ENCODE measurements around the gene LFNG.

Gene LFNG

DNA sequence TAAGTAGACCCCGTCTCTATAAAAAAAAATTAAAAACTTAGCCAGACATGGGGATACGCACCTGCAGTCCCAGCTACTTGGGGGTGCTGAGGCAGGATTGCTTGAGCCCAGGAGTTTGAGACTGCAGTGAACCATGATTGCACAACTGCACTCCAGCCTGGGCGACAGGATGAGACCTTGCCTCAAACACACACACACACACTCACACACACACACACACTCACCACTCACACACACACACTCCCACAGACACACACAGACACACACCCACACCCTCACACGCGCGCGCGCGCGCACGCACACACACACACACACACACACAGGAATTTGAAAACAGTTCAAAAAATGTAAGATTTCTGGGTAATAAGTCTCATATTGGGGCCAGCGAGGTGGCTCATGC, 34.7 kb upstream of the LFNG start:
- DNase-seq (ENCODE audit: low spot score): no peak

DNA sequence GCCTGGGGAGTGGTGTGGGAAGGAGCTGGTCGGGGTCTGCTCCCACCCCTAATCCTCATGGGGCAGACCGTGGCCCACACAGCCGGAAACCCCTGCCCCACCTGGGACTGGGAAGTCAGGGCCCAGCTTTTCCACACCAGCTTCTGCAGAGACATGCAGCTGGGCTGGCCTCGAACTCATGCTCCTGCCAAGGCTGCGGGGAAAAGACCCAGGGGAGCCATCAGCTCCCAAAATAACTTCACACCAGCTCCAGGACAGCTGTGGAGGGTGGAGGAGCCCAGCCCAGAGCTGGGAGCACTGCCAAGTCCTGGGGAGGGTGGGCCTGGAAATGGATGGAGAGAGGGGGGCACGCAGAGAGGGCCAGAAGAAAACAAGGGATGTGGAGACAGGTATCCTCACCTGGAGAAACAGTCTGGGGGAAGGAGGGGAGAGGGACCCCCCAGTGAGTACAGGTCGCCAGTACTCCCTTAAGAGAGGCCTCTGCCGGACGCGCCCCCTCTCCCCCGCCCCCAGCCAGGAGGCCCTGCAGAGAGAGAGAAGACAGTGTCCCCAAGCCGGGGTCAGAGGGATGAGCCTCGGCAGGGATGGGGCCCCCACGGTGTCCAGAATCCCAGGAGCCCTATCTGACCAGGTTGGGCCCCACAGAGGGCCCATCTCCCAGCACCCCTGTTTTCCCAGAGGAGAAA, 31.8 kb upstream of the LFNG start:
- DNase-seq (ENCODE audit: low spot score): no peak

DNA sequence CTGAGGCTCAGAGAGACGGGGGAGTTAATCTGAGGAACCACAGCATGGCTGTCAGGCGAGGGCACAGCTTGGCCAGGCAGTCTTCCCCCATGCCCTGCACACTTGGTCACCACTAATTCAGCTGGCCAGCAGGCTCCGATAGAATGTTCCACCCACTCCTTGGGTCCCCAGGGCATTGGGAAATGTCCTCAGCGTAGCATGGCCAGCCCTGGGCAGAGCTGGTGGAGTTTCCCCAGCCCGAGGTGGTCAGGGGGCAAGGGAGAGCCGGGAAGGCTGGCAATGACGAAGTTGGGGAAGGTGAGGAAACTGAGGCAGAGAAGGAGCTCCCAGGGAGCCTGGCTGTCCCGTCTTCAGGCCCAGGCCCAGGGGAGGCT, 31.3 kb upstream of the LFNG start:
- DNase-seq (ENCODE audit: low spot score): no peak

DNA sequence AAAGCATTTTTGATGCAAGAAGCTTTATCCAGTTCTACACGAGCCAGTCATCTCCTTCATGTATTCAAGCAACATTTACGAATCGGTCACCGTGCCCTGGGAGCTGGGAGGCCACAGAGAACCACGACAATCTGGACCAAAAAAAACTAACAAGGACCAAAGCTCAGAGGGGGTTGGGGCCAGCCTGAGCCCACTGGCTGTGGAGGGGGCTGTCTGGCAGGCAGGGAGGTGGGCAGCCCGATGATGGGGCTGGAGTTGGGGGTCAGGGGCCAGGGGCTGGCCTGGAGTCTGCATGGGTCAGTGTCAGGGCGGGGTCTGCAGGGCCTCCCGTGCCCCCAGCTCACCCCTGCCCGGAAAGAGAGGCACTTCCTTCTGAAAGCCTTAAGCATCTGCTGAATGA, 30.9 kb upstream of the LFNG start:
- no peak for DNase-seq (ENCODE audit: low spot score)

DNA sequence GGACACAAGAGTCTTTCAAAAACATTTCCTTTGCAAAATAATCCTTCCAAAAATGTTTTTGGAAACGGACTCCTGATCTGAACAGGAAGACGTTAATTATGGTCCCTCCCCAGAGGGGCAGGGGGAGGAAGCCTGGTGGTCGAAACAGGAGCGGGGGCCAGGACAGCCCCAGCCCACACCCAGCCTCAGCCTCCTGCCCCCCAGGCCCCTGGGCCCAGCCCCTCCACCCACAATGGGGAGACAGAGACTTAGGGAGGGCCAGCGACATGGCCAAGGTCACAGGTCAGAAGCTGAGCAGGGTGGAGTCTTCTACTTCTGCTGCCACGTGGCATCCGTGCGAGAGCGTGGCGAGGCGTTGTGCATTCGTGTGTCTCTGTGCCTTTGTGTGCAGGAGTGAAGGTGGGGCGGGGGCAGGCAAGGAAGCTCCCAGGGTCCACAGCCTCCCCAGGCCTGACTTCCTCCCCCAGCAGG, 29.4 kb upstream of the LFNG start:
- DNase-seq (ENCODE audit: low spot score): no peak

DNA sequence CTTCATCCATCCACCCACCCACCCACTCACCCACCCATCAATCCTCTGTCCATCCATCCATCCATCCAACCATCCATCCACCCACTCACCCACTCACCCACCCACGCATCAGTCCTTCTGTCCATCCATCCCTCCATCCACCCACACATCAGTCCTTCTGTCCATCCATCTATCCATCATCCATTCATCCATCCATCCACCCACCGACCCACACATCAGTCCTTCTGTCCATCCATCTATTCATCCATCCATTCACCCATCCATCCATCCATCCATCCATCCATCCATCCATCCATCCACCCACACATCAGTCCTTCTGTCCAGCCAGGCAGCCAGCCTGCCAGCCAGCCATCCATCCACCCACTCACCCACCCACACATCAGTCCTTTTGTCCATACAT, 27.5 kb upstream of the LFNG start:
- no peak for DNase-seq (ENCODE audit: low spot score)

DNA sequence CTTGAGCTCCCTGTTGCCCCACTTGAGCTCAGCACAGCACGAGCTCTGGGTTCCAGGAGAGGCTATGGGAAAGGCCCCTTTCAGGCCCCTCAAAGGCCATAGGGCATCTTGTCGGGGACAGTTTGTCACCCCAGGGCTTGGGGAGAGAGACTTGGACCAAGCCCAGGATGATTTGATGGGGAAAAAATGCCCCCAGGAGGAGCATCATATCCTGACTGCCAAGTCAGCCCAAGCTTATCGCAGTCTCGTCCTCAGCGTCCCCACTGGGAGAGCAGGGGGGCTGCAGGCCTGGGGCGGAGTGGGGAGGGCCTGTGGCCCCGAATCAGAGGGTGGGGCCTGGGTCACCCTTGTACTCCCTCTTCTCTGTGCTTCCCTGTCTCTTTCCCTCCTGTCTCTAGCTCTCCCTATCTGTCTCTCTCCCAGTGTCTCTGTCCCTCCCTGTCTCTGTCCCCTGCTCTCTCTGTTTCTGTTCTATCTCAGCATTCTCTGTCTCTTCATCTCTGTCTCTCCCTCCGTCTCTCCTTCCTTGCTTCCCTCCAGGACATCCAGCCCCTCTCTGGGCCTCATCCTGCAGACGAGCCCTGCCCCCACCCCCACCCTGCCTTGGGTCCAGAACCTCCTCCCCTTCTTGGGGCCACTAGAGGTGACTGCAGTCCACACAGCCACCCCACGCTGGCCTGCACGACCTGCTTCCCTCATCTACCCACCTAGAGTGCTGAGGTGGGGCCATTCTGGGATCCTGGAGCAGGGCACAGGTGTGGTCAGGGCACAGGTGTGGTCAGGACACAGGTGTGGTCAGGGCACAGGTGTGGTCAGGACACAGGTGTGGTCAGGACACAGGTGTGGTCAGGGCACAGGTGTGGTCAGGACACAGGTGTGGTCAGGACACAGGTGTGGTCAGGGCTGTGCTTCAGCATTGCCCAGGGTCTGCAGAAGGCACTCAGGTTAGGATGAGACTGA, 26.1 kb upstream of the LFNG start:
- no peak for DNase-seq (ENCODE audit: low spot score)

DNA sequence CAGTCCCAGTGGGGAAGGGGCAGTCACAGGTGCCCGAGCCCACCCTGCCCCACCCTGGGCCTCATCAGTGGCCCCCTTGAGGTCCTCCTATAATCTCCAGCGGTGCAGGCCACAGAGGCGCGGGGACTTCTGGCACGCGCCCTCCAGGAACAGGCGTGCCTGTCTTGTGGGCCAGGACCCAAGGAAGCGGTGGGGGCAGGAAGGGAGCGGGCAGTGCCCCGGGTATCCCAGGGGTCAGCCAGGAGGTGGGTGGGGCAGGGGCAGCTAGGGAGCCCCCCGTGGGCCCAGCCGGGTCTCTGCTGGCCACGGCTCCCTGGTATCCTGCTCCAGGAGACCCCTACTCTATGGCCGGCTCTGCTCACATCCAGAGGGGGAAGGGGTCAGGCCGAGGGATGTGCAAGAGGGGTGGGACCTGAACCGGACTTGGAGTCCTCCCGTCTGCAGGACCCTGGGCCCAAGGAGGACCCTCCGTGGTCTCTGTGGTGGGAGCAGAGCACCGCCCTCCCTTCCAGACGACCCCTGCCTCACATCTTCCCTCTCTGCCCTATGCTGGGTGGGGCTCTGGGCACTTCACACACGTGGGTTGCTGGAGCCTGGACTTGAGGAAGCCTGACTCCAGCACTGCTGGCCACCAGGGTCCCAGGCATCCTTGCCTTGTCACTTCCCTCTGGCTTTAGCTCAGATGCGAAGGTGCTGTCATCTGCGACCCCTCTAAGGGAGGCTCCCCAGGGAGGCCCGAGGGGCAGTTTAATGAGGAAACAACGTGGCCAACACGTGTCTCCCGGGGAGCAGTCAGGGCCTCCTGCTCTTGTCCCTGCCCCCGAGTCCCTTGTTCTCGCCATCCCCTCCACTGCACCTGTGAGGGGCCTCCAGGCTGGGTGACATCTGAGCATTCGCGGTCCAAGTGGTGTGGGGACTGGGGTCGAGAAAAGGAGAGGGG, 25.1 kb upstream of the LFNG start:
- no peak for DNase-seq (ENCODE audit: low spot score)

DNA sequence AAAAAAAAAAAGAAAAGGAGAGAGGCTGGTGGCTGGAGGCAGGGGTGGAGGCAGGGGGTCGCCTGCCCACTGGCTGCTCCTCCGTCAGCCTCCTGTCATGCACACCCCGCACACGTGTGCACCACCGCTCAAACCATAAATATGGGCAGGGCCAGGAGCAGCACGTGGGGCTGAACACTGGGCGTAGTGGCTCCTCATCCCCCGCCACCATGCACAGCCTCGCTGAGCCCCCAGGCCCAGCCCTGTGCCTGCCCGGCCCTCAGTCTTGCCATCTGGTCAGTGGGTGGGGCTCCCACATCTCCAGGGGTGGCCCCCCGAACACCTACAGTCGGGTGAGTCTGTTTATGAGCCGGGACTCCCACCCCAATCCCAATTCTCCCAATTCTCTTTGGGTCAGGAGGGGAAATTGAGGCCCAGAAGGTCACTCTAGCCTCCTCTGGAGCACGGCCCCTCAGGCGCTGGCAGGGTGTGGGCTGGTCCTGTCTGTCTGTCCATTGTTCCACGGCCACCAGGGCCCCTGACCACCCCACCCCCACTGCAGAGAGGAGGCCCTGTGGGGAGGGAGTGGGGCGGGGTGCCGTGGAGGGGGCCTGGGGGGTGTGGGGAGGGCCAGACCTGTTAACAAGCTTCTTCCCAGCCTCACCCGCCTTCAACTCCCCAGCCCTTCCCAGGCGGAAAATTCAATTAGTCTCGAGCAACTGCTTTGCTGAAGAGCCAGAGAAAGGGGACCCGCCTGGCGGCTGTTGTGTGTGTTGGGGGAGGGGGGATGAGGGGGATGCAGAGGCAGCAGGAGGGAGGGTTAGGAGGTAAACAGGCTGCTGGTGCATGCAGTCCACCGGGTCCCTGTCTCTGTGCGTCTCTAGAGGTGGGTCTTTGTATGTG, 23.9 kb upstream of the LFNG start:
- no peak for DNase-seq (ENCODE audit: low spot score)

DNA sequence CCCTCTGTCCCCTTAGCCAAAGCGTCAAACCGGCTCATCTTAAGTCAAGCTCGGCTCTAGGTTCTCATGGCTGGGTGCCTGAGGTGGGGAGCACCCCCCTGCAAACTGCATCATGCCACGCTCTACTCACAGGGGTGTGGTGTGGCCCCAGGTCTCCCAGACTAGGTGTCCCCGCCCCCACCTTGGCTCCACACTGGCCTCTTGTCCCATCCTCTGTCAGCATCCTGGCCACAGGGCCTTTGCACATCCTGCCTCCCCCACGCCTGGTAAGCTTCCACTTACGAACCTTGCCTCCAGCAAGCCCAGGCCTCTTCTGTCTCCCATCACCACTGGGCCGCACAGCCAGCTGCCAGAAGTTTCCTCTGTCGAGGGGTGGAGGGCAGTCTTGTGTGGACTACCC, 23.2 kb upstream of the LFNG start:
- no peak for DNase-seq (ENCODE audit: low spot score)

DNA sequence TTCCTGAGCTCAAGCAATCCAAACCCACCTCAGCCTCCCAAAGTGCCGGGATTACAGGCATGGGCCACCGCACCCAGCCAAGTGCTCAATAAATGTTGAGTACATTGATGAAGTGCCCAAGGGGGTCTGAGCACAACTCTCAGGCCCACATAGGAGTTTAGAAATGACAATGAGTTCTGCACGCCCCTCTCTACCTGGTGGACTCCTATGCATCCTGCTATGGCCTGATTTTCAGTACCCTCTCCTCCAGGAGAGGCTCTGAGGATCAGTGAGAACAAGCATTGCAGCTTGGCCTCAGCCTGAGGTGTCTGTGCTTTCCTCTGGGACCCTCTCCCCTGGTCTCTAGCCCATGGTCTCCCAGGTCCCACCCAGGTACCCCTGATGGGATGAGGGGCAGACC, 22.5 kb upstream of the LFNG start:
- no peak for DNase-seq (ENCODE audit: low spot score)

DNA sequence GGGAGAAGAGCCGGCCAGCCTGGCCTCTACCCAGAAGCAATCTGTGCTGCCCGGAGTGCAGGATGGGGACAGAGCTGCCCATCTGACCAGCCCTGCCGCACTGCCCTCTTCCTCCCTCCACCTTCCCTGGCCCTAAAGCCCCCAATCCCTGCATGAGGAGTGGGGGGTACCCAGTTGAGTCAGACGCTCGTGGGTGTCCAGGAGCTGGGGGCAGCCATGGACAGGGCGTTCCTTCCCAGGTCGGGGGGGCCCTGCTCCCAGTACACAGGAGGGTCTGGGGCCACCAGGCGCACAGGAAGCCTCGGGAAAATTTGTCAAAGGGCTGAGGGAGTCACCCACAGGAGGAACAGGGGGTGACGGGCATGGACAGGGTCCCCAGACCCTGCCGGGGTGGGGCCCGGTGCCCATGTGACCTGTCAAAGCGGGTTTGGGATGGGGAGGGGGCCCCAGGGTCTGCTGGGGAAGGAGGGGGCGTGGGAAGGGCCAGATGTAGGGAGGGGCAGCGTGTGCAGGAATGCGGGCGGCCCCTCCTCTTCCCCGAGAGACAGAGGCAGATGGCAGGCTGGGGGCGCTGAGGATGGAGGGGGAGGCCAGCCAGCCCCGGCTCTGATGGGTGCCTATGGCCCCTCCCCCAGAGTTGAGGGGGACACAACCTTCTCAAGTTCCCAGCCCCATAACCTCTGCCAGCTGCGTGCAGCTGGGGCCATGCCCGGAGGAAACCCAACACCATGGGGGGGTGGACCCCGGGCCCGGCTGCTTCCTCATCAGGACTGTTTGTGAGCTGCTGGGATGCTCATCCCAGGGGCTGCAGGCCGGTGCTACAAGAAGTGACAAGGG, 21.9 kb upstream of the LFNG start:
- DNase-seq (ENCODE audit: low spot score): no peak

DNA sequence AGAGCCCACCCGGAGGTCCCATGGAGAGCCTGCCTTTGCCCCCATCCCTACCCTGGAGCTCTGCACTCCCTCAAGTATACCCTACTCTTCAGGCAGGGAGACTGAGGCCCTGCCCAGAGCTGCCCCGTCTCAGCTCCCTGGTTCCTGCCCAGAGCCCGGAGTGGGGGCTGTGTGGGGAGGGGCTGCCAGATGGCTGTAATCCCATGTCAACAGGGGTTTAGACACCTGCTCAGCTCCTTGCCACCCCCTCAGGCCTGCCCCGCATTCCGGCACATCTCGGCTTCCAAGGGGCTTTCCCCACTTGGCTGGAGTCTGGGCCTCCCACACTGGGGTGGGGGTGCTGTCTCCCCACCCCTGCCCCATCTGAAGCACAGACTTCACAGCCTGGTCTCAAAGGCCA, 20.9 kb upstream of the LFNG start:
- DNase-seq (ENCODE audit: low spot score): no peak

DNA sequence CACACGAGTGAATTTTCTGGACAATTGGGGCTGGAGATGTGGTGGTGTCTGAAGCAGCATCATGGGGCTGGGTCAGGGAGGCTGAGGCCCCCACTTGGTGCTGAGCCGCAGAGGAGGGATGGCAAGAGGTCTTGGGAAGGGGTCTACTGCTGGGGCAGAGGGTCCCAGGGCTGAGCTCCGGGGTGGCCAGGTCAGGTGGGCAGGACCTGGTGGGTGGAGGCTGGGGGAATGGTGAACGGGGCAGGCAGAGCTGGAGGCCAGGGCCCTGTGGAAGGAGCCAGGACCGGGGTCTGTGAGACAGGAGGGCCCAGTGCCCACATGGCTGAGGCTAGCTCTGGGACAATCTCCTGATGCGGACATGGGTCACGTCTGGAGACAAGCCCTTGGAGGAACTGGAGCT, 20.4 kb upstream of the LFNG start:
- no peak for DNase-seq (ENCODE audit: low spot score)

DNA sequence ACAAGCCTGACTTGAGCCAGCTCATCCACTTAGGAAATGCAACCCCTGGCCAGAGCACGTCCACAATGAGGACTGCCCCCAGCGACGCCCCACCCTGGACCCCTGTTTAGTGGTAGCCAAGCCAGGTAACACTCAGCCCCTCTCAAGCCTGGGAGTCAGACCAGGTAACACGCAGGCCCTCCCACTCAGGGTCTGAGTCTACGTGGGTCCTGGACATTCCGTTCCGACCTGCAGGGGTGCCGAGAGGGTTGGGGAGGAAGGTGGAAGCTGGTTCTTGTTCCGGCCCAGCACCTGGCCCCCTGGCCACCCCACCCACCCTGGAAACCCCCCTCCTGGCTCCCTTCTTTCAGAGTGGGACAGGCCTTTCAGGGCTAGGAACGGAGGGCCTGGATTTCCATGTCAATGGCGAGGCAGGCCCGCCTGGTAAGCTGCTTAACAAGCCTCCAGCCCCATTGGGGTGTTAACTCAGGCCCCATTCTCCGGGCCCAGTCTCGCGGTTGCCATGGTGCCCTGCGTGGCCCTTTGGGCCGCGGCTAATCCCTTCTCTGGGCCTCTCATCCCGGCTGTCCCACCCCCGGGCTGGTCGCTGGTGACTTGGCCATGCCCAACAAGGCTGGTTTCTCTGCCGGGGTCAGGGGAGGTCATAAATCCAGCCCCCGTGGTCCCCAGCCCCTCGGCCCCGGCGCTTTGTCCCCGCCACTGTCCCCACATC, 19.7 kb upstream of the LFNG start:
- no peak for DNase-seq (ENCODE audit: low spot score)

DNA sequence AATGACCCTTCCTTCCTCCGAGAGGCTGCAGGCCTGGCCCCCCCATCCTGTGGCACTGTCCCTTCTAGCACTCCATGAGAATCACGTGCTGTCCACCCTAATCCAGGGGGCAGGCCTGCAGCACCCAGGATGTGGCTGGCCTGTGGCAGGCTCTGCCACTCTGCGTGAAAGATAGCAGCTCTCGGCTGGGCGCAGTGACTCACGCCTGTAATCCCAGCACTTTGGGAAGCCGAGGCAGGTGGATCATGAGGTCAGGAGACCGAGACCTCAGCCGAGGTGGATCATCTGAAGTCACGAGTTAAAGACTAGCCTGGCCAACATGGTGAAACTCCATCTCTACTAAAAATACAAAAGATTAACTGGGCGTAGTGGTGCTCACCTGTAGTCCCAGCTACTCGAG, 18.9 kb upstream of the LFNG start:
- no peak for DNase-seq (ENCODE audit: low spot score)

DNA sequence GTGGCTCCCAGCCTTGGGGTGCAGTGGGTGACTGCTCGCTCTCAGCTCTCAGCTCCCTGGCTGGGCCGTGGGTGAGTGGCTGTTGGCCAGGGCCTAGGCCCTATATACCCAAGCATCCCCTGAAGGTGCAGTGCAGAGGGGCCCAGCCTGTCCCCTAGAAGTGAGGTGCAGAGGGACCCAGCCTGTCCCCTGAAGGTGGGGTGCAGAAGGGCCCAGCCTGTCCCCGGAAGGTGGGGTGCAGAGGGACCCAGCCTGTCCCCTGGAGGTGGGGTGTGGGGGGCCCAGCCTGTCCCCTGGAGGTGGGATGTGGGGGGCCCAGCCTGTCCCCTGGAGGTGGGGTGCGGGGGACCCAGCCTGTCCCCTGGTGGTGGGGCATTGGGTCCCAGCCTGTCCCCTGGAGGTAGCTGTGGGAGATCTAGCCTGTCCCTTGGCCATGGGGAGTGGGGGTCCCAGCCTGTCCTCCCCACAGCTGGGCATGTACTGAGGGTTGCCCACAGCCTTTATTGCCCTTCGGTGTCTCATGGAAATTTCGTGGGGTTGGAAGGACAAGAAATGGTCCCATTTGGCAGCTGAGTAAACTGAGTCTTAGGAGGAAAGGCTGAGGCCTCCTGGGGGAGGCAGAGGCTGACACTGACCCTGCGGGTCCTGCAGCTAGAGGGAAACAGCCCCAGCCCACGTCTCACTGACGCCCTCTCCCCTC, 17.5 kb upstream of the LFNG start:
- no peak for DNase-seq (ENCODE audit: low spot score)

DNA sequence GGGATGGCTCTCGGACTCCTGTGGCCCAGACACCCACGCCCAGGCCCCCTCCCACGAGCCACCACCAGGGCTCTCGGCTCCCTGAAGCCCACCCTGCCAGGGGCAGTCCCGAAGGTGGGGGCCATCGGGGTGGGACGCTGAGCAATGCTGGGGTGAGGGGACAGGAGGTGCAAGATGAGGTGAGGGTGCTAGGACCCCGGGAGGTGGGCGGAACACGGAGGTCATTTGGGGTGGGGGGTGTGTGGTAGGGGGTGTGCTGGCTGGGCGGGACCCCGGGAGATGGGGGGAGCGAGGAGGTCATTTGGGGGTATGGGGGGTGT, 17.0 kb upstream of the LFNG start:
- DNase-seq (ENCODE audit: low spot score): no peak

All from kidney capillary endothelial cell (primary cell).